Mammary epithelial cell (primary cell): ENCODE data around the gene MATR3.

Experiments
- CTCF ChIP-seq, 2 donors: IDR thresholded peaks in 1 of 2; conservative IDR thresholded peaks in 1 of 2; 2 replicates each; pipeline ENCODE4 v1.5.1; 2011 to 2012; ENCODE audit warnings: inconsistent platforms in 2 of 2, low read length in 2 of 2, mild to moderate bottlenecking in 2 of 2, control low read depth in 1 of 2, low read depth in 1 of 2; ENCODE audit not compliant: insufficient read depth in 1 of 2; ENCODE audit errors: extremely low read depth in 1 of 2
- EZH2 ChIP-seq: IDR thresholded peaks from 2 replicates; pipeline ENCODE4 v1.6.1; 2012; ENCODE audit warnings: low read length, inconsistent platforms, borderline replicate concordance

GRCh38 chr5:139287890-139288635 is 5.5 kb upstream of the MATR3 start:
- peak in 1 of 2 donors; percentile 30 for TF ChIP-seq CTCF (conservative IDR thresholded peaks at IDR 0.05 in 1 of 2, IDR thresholded peaks at IDR 0.05 in 1 of 2; ENCODE audit: extremely low read depth in 1 of 2, insufficient read depth in 1 of 2, low read depth in 1 of 2, low read length in 2 of 2)
- TF ChIP-seq EZH2: no peak
